LNCAP (cell line): Measurements from ENCODE around the gene PRDX5.

Experiments
- TF ChIP-seq, protein P1 (sequence below): fragments of 450-650 bp; IDR thresholded peaks from 2 replicates; pipeline ENCODE4 v1.5.1; 2017; ENCODE audit warnings: mild to moderate bottlenecking

The PRDX5 gene

DNA sequence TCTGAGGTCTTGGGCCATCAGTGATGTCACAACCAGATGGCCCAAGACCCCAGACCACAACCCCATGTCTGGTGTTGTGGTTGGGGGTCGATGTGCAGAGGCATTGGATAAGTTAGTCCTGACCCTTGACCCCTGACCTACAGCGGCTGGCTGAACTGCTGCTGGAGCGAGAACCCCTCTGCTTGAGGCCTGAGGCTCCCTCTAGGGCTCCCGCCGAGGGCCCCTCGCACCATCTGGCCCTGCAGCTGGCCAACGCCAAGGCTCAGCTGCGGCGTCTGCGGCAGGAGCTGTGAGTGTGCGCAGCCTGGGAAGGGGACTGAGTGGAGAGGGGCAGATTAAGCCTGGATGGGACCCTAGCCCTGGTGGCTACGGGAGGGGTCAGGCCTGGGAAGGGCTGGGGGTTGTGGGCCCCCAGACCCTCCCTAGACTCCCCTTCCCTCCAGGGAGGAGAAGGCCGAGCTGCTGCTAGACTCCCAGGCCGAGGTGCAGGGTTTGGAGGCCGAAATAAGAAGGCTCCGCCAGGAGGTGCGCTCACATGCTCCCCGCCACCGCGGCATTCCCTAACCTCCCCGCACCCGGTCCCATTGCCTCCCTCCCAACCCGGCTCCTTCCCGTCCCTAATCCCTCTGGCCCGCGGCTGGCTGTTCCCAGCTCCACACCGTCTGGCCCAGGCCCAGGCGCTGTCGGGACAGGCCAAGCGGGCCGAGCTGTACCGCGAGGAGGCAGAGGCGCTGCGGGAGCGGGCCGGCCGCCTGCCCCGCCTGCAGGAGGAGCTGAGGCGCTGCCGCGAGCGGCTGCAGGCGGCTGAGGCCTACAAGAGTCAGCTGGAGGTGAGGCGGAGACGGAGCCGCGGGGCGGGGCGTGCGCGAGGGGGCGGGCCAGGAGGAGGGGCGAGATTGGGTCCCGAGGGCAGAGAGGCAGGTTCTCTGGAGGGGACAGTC lies 24.2 kb downstream of the PRDX5 start:
- TF ChIP-seq, protein P1, sequence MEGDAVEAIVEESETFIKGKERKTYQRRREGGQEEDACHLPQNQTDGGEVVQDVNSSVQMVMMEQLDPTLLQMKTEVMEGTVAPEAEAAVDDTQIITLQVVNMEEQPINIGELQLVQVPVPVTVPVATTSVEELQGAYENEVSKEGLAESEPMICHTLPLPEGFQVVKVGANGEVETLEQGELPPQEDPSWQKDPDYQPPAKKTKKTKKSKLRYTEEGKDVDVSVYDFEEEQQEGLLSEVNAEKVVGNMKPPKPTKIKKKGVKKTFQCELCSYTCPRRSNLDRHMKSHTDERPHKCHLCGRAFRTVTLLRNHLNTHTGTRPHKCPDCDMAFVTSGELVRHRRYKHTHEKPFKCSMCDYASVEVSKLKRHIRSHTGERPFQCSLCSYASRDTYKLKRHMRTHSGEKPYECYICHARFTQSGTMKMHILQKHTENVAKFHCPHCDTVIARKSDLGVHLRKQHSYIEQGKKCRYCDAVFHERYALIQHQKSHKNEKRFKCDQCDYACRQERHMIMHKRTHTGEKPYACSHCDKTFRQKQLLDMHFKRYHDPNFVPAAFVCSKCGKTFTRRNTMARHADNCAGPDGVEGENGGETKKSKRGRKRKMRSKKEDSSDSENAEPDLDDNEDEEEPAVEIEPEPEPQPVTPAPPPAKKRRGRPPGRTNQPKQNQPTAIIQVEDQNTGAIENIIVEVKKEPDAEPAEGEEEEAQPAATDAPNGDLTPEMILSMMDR: peak; percentile 53

DNA sequence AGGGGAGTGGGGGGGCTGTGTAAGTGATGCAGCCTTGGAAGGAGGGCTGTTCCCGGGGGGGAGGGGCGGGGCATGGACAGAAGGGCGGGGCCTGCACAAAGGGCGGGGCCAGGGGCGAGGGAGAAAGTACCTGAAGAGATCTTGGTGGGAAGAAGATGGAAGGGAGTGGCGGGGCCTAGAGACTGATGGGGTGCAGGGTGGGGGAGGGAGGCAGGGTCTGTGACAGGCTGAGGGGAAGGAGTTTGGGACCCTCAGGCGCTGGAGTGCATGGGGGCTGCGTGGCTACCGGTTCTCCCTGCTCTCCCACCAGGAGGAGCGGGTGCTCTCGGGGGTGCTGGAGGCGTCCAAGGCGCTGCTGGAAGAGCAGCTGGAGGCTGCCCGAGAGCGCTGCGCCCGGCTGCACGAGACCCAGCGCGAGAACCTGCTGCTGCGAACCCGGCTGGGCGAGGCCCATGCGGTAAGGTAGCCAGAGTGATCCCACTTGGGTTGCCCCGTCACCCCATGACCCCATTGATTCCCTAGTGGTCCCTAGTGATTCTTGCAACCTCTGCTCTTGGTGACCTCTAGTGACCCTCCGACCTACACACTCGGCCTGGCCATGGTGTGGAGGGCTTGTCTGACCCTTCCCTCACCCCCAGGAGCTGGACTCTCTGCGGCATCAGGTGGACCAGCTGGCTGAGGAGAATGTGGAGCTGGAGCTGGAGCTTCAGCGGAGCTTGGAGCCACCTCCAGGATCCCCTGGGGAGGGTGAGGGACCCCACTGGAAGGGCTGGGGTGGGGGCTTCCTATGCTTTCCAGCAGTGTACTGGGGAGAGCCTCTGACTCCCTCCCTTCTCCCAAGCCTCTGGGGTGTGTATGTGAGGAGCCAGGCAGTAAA lies 25.2 kb downstream of the PRDX5 start:
- TF ChIP-seq, protein P1: no peak

DNA sequence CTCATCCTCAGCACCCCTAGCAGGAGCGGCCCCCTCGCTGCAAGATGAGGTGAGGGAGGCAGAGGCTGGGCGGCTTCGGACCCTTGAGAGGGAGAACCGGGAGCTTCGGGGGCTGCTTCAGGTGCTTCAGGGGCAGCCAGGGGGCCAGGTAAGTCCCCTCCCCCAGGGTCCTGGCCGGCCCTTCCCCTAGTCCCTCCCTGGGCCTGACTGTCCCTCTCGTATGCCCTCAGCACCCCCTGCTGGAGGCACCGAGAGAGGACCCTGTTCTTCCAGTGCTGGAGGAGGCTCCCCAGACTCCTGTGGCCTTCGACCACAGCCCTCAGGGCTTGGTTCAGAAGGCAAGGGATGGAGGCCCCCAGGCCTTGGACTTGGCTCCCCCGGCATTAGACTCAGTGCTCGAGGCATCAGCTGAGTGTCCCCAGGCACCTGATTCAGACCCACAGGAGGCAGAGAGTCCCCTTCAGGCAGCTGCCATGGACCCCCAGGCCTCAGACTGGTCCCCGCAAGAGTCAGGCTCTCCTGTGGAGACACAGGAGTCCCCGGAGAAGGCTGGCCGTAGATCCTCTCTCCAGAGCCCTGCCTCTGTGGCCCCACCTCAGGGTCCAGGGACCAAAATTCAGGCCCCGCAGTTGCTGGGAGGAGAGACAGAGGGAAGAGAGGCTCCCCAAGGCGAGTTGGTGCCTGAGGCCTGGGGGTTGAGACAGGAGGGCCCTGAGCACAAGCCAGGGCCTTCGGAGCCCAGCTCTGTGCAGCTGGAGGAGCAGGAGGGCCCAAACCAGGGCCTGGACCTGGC lies 26.0 kb downstream of the PRDX5 start:
- TF ChIP-seq, protein P1: peak; percentile 38; the same call in 1 of the 2 replicates

DNA sequence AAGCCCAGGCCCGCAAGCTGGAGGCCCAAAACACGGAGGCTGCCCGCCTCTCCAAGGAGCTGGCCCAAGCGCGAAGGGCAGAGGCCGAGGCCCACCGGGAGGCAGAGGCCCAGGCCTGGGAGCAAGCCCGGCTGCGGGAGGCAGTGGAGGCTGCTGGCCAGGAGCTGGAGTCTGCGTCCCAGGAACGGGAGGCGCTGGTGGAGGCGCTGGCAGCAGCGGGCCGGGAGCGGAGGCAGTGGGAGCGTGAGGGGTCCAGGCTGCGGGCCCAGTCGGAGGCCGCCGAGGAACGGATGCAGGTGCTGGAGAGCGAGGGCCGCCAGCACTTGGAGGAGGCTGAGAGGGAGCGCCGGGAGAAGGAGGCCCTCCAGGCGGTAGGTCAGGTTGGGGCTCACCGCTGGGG lies 26.9 kb downstream of the PRDX5 start:
- TF ChIP-seq, protein P1: no peak

DNA sequence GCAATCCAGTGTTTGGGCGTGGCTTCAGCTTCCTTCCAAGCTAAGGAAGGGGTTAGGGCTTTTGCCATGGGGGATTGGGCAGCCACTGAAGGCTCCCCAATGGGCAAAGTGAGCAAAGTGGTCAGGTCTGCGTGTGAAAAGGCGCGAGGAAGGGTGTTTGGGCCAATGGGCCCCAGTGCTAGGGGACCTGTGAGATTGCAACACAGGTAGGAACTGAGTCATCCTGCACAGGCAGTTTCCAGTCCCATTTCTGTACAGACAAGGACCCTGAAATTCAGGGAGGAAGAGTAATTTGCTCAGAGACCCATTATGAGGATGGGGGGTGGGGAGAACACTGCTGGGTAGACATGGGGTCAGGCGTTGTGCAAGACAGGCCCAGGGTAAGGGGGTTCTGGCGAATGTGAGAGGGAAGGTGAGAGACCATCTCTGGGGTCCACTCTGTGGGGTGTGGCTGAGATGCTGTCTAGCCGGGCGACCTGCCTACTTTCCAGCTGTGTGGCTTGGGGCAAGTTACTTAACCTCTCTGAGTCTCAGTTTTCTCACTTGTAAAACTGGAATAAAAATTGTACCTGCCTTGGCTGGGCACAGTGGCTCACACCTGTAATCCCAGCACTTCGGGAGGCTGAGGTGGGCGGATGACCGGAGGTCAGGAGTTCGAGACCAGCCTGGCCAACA lies 29.4 kb downstream of the PRDX5 start:
- TF ChIP-seq, protein P1: no peak

DNA sequence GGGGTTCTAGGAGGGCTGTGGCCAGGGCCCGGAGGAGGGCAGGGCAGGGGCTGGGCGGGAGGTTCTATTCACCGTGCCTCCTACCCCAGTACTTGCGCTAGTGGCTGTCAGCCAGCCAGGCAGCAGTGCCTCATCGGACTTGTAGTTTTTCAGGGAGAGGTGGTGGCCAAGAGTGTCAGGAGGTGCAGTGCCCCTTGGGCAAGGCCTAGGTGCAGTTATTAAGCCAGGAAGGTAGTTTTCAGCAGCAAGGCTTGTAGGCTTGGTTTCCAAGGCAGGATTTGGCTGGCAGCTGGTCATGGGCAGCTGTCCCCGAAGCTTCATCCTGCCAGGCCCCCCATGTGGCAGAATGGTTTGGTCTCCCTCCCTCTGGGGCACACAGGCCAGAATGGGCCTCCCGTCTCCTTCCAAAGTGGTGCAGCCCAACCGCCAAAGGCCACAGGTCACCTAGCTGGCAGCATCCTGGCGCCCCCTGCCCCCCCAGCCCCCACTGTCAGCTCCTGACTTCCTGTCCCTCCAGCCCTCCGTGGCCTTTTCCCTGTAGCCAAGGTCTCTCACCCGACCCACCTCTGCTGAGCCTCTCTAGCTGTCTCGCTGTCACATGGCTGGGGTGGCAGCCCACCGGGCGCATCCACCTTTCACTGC lies 30.6 kb downstream of the PRDX5 start:
- TF ChIP-seq, protein P1: no peak
